GM12878 (cell line): Measurements from ENCODE around the gene IMMP2L.

Experiments used
- MYB ChIP-seq: fragments of 150-350 bp; IDR thresholded peaks from 2 replicates; pipeline ENCODE4 v1.6.1; 2014; ENCODE audit warnings: mild to moderate bottlenecking, low read depth, low read length, borderline replicate concordance
- POLR2AphosphoS5 ChIP-seq: IDR thresholded peaks from 2 replicates; pipeline ENCODE4 v1.6.1; 2011; ENCODE audit warnings: mild to moderate bottlenecking, low read length, inconsistent platforms
- POU2F2 ChIP-seq: IDR thresholded peaks from 3 replicates; pipeline ENCODE4 v1.6.1; 2011; ENCODE audit warnings: low read depth, mild to moderate bottlenecking, low read length, borderline replicate concordance
- STAT3 ChIP-seq: IDR thresholded peaks from 2 replicates; pipeline ENCODE4 v1.6.1; 2011; ENCODE audit warnings: low read depth, low read length, improper control_type of control experiment
- TF ChIP-seq, protein P1 (sequence below), 3 experiments: IDR thresholded peaks in 2 of 3; conservative IDR thresholded peaks in 1 of 3; 2 replicates each; pipeline ENCODE4 v1.5.1; 2011; ENCODE audit warnings: low read depth in 3 of 3, low read length in 3 of 3, mild to moderate bottlenecking in 3 of 3, control low read depth in 2 of 3, moderate library complexity in 2 of 3, inconsistent platforms in 1 of 3, mixed read lengths in 1 of 3; ENCODE audit not compliant: control insufficient read depth in 2 of 3, insufficient read depth in 1 of 3; ENCODE audit errors: extremely low read depth in 1 of 3
- TF ChIP-seq, protein P2 (sequence below): fragments of 150-350 bp; IDR thresholded peaks from 2 replicates; pipeline ENCODE4 v1.6.1; 2016; ENCODE audit warnings: low read depth, low read length

DNA sequence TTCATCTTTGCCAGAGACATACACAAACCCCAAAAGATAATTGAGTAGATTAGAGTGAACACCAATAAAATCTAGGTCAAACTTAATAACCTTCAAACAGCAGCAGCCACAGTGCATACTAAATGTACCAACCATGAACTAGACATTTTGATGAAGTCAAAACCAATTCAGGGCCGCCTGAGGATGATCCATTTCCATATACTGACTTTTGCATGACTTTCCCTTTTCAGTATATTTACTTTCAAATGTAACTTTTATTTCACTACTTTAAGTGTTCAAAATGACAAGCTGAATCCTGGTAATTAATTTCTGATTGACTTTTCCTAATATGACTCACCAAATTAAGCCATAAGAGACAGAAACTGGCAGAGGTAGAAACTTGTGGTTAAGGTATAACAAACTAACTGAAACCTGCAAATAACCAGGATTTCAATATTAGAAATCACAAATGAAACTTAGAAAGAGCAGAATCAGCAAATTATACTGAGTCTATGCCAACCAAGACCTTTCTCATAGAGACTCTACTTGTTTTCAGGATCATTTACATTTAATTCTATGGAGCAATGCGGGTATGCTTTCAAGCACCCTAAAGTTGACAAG is 643.2 kb downstream of the IMMP2L start:
- TF ChIP-seq, protein P1, sequence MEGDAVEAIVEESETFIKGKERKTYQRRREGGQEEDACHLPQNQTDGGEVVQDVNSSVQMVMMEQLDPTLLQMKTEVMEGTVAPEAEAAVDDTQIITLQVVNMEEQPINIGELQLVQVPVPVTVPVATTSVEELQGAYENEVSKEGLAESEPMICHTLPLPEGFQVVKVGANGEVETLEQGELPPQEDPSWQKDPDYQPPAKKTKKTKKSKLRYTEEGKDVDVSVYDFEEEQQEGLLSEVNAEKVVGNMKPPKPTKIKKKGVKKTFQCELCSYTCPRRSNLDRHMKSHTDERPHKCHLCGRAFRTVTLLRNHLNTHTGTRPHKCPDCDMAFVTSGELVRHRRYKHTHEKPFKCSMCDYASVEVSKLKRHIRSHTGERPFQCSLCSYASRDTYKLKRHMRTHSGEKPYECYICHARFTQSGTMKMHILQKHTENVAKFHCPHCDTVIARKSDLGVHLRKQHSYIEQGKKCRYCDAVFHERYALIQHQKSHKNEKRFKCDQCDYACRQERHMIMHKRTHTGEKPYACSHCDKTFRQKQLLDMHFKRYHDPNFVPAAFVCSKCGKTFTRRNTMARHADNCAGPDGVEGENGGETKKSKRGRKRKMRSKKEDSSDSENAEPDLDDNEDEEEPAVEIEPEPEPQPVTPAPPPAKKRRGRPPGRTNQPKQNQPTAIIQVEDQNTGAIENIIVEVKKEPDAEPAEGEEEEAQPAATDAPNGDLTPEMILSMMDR (IDR thresholded peaks at IDR 0.05 in 2 of 3, conservative IDR thresholded peaks at IDR 0.05 in 1 of 3; ENCODE audit: control insufficient read depth in 2 of 3, extremely low read depth in 1 of 3, insufficient read depth in 1 of 3, low read depth in 3 of 3, low read length in 3 of 3) = no peak
- TF ChIP-seq POU2F2 = no peak
- TF ChIP-seq, protein P2, sequence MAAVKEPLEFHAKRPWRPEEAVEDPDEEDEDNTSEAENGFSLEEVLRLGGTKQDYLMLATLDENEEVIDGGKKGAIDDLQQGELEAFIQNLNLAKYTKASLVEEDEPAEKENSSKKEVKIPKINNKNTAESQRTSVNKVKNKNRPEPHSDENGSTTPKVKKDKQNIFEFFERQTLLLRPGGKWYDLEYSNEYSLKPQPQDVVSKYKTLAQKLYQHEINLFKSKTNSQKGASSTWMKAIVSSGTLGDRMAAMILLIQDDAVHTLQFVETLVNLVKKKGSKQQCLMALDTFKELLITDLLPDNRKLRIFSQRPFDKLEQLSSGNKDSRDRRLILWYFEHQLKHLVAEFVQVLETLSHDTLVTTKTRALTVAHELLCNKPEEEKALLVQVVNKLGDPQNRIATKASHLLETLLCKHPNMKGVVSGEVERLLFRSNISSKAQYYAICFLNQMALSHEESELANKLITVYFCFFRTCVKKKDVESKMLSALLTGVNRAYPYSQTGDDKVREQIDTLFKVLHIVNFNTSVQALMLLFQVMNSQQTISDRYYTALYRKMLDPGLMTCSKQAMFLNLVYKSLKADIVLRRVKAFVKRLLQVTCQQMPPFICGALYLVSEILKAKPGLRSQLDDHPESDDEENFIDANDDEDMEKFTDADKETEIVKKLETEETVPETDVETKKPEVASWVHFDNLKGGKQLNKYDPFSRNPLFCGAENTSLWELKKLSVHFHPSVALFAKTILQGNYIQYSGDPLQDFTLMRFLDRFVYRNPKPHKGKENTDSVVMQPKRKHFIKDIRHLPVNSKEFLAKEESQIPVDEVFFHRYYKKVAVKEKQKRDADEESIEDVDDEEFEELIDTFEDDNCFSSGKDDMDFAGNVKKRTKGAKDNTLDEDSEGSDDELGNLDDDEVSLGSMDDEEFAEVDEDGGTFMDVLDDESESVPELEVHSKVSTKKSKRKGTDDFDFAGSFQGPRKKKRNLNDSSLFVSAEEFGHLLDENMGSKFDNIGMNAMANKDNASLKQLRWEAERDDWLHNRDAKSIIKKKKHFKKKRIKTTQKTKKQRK = no peak
- TF ChIP-seq STAT3 = no peak
- no peak for TF ChIP-seq MYB
- TF ChIP-seq POLR2AphosphoS5 = no peak
